Measurements from ENCODE around the gene OR2V1. TPM values are rescaled to one million over a fixed set of nuclear protein-coding genes. Genes with fewer than 3 reads are reported as not detected.

The OR2V1 gene
- total RNA-seq, 1 donor from 2014 or later = not detected

DNA sequence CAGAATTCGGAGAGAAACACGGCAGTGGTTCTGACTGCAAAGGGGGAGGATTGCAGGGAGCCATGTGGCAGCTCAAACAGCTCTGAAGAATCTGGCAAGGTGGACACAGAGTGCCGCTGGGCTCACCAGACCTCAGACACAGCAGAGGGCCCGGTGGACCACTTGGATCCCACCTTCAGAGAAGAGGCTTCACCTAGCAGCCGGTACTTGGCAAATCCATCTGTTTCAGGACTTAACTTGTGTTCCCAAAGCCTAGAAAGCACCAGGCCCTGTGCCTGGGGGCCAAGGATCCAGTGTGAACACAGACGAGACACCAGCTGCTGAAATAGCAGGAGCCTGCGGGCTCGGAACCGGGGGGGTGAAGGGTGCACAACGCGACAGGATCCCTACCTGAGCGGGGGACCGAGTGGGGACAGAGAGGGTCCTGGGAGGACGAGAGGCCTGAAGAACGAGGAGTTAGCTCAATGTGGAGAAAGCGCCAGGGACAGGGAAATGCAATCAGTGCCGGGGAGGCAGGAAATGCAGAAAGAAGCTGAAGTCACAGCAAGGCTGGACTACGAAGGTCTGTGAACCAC, 46.3 kb downstream of the OR2V1 start:
- Mint-ChIP-seq H3K9me3 (no peaks in the 10 kb centered on the region), H3K4me3 (no peak overlapping the region), H3K36me3 (no peaks in the 10 kb centered on the region), H3K27ac (no peak overlapping the region), H3K4me1 (ENCODE audit: unreplicated experiment) (no peaks in the 10 kb centered on the region), H3K27me3 (peaks cover 86% of the 10 kb centered on the region)
- DNase-seq (ENCODE audit: extremely low spot score, unreplicated experiment) = no peak
- no peak for TF ChIP-seq CTCF (conservative IDR thresholded peaks at IDR 0.05)

DNA sequence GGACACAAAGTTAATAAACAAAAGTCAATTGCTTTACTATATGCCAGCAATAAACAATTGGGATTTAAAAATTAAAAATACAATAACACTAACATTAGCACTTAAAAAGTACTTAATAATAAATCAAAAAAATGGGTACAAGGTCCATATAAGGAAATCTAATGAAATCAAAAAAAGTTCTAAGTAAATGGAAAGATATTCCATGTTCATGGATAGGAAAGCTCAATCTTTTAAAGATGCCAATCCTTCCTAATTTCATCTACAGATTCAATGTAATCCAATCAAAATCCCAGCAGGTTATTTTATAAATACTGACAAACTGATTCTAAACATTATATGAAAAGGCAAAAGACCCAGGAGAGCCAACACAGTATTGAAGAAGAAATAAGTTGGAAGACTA, 49.0 kb downstream of the OR2V1 start:
- Mint-ChIP-seq H3K4me1 (ENCODE audit: unreplicated experiment) (no peaks in the 10 kb centered on the region), H3K9me3 (no peaks in the 10 kb centered on the region), H3K27ac (no peak overlapping the region), H3K27me3 (peaks cover 90% of the 10 kb centered on the region), H3K4me3 (no peak overlapping the region), H3K36me3 (no peaks in the 10 kb centered on the region)
- TF ChIP-seq CTCF (conservative IDR thresholded peaks at IDR 0.05) = no peak
- no peak for DNase-seq (ENCODE audit: extremely low spot score, unreplicated experiment)

GRCh38 chr5:181076920-181077319, 54.0 kb downstream of the OR2V1 start:
- H3K27me3 Mint-ChIP-seq = peaks cover 70% of the 10 kb centered on the region
- no peaks in the 10 kb centered on the region for H3K36me3 Mint-ChIP-seq

More at GRCh38 chr5:181076920-181077319, 54.0 kb downstream of the OR2V1 start:
- no peak for DNase-seq (ENCODE audit: extremely low spot score, unreplicated experiment)
- H3K9me3 Mint-ChIP-seq = no peaks in the 10 kb centered on the region
- no peaks in the 10 kb centered on the region for H3K4me1 Mint-ChIP-seq (ENCODE audit: unreplicated experiment)
- no peak overlapping the region for H3K4me3 Mint-ChIP-seq
- H3K27ac Mint-ChIP-seq = no peak overlapping the region
- TF ChIP-seq CTCF (conservative IDR thresholded peaks at IDR 0.05) = no peak

Other genes with a start within 250 kb of the OR2V1 start
- gene BTNL8, start 232.0 kb downstream of the OR2V1 start, total RNA-seq (ENCODE audit: low replicate concordance) = 0.87 and 2.0 TPM in 2 replicates
- gene BTNL3, start 142.3 kb downstream of the OR2V1 start, total RNA-seq (ENCODE audit: low replicate concordance) = 0.82 and 2.7 TPM in 2 replicates
- gene BTNL9, start 90.9 kb downstream of the OR2V1 start, total RNA-seq (ENCODE audit: low replicate concordance) = 0.19 and 0.39 TPM in 2 replicates
- not detected in 2 replicates for gene OR2V2, start 16.4 kb upstream of the OR2V1 start, total RNA-seq (ENCODE audit: low replicate concordance)
- gene TRIM7, start 74.0 kb upstream of the OR2V1 start, total RNA-seq (ENCODE audit: low replicate concordance) = 0.58 and 0.76 TPM in 2 replicates
- 22.1 and 31.2 TPM in 2 replicates for gene TRIM41, start 92.1 kb upstream of the OR2V1 start, total RNA-seq (ENCODE audit: low replicate concordance)
- gene RACK1, start 112.7 kb upstream of the OR2V1 start, total RNA-seq (ENCODE audit: low replicate concordance) = 1,864 and 2,055 TPM in 2 replicates
- gene TRIM52, start 130.0 kb upstream of the OR2V1 start, total RNA-seq (ENCODE audit: low replicate concordance) = 10.1 and 14.1 TPM in 2 replicates
- gene OR4F3, start 236.1 kb upstream of the OR2V1 start, total RNA-seq (ENCODE audit: low replicate concordance) = not detected in 2 replicates

Data from type B pancreatic cell (in vitro differentiated cells).